HG02763 (cell line): ENCODE measurements around the gene PTPRZ1.

Source experiments
- ATAC-seq: cut with Tn5 transposase; IDR thresholded peaks from one replicate; pipeline ENCODE4 v1.9.1; 2021; ENCODE audit warnings: mild to moderate bottlenecking, moderate library complexity; ENCODE audit not compliant: unreplicated experiment

Gene PTPRZ1

GRCh38 chr7:121890833-121891232 lies 17.9 kb downstream of the PTPRZ1 start:
- no peak for ATAC-seq

DNA sequence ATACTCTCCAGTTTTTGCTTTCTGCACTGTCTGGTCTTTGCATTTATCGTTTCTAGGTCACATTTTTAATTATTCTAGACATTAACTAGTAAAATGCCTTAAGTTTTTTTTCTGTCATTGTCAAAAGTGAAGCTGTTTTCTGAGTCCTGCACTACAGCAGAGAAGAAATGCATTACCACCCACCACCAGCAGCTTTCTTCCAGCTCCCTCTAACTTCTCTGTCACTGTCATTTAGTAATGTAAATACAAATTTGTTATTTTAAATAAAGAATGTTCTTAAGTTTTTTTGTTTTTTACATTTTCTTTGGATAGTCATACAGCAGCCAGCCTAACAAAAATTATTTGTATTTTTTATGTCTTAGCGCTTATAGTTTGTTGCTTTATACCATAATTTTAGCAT lies 18.8 kb downstream of the PTPRZ1 start:
- no peak for ATAC-seq

DNA sequence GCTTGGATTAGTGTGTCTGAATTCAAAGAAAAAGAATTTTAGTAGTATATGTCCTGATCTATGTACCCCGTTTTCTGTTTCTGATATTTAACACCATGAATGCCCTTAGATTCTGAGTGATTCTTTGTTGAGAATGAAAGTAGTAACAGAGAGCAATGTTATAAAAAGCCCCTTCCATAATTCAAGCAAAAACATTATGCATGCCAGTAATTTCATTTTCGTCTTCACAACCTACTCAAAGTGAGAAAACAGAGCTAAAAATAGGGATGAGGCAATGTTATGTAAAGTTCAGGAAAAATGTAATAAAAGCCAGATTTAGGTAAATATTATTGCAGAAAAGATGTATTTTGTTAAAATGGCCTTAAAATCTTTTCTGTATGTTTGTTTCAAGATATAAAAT lies 28.1 kb downstream of the PTPRZ1 start:
- ATAC-seq = no peak

DNA sequence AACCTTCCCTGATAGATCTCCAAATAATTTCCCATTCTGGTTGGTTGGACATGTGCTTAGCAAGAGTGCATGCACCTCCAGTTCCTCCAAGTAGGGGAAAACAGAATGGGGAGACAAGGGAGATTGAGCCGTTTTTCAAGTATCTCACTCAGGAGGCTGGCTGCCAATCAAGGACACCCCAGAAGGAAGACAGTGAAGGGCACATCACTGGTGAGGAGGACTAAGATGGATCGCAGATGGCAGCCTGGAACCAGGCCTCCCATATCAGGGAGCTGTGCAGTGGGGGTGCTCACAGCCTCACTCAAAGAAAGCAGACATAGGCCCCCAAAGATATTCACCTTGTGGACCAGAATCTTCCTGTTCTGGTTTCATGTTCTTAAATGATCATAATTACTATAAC lies 31.2 kb downstream of the PTPRZ1 start:
- no peak for ATAC-seq

DNA sequence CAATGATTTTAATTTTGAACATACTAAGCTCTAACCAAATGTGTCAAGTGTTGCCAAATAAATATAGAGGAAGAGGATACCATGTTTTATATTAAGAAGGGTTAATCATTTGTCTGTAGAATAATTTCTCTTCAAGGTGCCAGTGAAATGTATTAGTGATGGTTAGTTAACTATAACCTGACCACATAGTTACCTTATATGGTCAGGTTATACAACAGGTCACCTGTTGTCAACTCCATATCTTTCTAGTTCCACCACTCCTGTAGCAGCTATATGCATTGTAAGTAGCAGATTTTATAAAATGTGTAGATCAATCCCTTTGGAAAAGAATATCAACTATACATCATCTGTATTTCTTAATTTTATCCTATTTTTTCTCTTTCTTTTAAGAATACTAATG lies 35.1 kb downstream of the PTPRZ1 start:
- no peak for ATAC-seq

GRCh38 chr7:121909716-121910345 lies 36.9 kb downstream of the PTPRZ1 start:
- ATAC-seq = no peak

DNA sequence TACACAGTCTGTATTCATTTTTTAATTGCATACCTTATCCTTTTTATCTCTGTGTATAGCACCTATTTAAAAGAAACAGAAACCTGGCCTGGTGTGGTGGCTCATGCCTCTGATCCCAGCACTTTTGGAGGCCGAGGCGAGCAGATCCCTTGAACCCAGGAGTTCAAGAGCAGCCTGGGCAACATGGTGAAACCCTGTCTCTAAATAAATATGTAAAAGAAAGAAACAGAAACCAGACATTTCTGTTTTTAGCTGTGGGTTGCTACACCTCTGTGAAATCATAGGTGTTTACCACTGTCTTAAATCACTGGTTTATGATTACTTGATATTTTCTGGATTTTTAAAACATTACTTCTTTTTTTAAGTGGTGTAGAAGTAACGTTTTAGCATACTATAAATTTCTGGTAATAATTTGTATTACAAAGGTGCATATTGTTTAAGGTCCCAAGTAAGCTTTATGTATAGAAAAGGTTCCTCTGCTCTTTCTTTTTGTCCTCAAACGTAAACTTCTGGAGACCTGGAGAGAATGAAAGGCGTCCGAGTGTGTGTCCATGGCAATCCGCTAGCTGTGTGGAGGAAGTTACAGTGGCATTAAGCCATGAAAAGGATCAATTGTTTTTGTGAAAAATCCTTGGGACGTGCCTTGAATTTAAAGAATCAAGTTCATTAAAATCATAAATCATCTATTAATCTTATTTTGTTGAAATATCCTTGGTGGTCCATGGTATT lies 41.1 kb downstream of the PTPRZ1 start:
- no peak for ATAC-seq

GRCh38 chr7:121914676-121915279 lies 41.8 kb downstream of the PTPRZ1 start:
- no peak for ATAC-seq

- no peak for ATAC-seq
Measured at GRCh38 chr7:121916211-121916610, 43.2 kb downstream of the PTPRZ1 start.

- ATAC-seq = no peak
Measured at GRCh38 chr7:121919986-121920385, 47.0 kb downstream of the PTPRZ1 start.

DNA sequence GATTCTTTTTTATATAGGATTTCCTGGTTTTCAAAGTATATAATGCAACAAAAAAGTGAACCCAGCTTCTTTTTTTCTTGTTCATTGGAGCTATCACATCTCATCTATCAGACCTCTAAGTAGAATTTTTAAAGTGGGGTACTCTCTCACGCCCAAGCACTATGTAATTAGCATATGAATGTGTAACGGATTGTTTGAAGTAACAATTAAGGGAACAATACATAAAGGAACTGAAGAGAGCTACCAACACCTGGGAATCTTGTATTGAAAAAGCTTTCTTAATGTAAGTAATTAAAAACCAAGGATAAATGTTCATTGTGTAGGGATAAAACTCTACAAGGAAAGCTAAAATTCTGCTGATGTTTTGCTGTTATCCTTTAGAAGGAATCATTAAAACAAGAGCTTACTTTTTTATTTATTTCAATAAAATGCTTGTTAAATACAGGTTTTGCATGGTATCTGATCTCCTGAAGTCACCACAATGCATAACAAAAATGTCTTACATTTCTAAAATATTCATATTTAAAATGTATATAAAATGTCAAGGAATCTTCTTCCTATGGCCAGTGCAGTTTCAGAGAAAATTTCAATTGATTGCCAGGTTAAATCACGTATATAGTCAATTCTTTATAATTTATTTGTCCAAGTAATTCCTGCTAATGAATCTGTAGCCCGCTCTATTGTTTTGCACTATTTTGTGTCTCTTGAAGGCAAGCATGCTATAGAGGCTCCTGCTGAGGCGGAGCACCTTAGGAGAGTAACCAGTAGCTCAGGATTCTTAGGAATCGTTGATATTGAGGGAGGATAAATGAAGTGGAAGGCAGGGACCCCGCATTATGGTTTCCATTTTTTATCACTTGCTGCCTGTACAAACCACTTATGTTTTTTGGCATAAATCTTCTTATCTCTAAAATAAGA lies 51.6 kb downstream of the PTPRZ1 start:
- ATAC-seq = no peak

GRCh38 chr7:121931149-121931902 lies 58.4 kb downstream of the PTPRZ1 start:
- ATAC-seq = no peak

DNA sequence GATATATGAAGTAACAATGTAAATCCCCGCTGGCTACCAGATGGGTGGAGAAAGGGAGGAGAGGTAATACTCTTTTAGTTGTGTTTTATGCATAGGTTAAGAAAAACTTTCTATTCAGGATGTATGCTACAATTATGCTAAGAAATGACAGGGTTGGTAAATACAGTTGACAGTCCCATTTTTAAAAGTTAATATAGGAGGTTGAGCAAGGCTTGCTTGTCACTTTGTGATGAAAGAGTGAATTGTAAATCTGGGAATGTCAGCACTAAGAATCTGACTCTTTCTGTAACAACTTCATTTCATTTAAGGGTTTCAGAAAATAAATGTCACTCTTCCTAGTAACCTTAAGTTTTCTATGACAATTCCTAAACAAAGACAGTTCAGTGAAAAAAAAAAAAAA lies 59.8 kb downstream of the PTPRZ1 start:
- no peak for ATAC-seq

DNA sequence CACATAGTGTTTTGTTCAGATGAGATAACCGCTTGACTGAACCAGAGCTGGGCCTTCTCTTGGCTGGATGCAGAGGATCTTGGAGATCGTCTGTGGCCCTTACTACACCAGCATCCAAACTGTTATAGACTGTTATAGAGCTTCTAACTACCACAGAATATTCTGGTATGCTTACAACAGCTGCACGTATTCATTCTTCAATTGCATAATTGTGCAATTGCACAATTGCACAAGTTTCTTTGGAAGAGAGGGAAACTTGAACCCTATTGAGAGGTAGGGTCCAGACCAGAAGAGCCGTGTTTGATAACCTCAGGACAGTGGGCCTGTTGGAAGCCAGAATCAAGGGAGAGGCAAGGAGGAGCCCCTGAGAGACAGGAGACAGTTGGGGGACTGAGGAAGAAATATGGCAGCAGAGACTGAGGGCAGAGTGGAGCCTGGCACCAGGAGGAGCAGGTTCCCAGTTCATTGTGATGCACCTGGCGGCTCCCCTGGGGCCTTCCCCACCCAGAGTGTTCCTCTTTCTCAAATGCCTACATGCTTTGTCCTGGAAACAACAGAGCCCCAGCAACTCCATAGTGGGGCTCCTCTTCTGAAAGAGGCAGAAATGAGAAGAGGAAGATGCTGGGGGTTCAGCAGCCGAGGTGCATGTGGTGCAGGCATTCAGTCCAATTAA lies 64.1 kb downstream of the PTPRZ1 start:
- no peak for ATAC-seq

DNA sequence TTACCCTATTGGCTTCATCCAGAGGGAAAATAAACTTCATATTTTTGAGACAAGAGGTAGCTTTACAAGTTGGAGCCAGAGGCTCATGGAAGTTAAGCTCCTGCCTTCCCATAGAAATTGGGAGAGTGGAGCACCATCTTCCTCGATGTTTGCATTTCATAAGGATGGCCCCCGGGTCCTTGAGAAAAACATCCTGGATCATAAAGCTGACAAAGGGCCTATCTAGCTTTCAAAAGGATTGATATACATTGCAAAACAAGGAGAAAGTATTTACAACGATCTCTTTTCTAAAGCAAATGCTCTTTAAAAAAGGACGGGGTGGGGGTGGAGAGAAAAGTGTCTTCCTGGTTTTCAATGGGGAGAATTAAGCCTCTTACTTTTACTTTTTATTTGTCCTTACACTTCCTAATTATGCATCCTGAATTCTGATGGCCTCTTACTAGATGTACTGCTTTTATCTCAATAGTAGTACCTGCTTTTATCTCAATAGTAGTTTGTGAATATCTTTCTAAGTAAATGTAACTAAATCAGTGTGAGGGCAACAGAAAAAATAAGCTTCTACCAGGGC lies 65.6 kb downstream of the PTPRZ1 start:
- ATAC-seq = no peak

DNA sequence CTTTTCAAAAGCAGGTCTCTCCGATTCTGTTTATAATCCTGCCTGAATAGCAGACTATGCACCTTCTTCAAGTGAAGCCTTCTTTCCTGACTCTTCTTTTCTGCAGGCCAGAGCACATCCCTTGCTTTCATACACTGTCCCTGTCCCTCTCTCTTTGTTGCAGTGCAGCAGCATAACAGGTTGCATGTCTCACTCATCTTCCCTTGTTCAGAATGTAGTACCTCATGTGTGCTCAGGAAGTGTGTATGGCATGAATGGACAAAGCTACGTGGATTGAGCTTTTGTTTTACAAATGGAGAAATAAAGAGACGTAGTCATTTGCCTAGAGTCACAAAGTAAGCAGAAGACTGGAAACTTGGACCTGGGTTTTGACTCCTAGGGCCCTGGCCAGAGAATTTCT lies 68.0 kb downstream of the PTPRZ1 start:
- ATAC-seq = no peak

GRCh38 chr7:121941830-121942229 lies 68.9 kb downstream of the PTPRZ1 start:
- no peak for ATAC-seq

GRCh38 chr7:121945066-121945465 lies 72.1 kb downstream of the PTPRZ1 start:
- ATAC-seq = no peak

DNA sequence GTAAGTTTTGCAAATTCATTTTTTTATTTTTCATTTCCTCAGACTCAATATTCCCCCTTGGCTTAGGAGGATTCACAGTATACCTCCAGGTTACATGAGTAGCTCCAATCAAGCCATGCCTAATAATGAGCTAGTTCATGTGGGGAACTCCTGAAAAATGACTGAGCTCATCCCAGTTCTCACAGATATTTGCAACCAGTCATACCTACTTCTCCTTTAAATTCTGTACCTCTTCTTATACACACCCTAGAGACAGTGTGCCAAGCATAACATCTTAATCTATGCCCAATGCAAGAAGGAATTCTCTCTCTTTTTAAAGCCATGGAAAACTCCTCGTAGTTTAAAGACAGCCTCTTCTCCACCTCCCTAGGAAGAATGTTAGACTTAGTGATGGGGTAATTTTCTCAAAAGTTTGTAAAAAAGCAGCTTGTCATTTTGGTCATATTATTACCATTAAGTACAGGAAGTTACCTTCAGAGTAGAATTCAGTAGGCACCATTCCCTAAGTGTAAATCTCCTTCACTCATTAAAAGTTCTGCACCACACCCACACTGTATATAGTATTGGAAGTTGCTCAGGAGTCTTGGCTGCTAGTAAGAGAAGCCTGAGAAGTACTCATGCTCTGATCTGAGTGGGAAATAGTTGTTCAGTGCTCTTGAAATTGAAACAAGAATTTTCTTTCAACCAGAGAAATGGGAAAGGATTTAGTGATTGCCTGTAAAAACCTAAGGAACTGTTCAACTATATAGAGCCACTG lies 72.7 kb downstream of the PTPRZ1 start:
- no peak for ATAC-seq
